SK-N-SH treated with all-trans-retinoic acid at 6 μM for 48 hours (cell line): ENCODE results near the gene YIPF1.

Experiments
- CSDC2 ChIP-seq: fragments of 250-450 bp; sonication (Bioruptor Pico); IDR thresholded peaks from 2 replicates; pipeline ENCODE4 v1.5.0; 2020; ENCODE audit warnings: mild to moderate bottlenecking, moderate library complexity
- TCF4 ChIP-seq: fragments of 250-450 bp; sonication (Bioruptor Pico); IDR thresholded peaks from 2 replicates; pipeline ENCODE4 v1.8.0; 2021; ENCODE audit warnings: mild to moderate bottlenecking, moderate library complexity, borderline replicate concordance
- ZFP30 ChIP-seq: fragments of 450-650 bp; formaldehyde crosslinking; IDR thresholded peaks from 2 replicates; pipeline ENCODE4 v1.5.0; 2022; ENCODE audit warnings: mild to moderate bottlenecking, moderate library complexity
- TF ChIP-seq, protein P1 (sequence below): fragments of 250-450 bp; sonication (Bioruptor Pico); IDR thresholded peaks from 2 replicates; pipeline ENCODE4 v1.8.0; 2020; ENCODE audit warnings: mild to moderate bottlenecking, moderate library complexity, borderline replicate concordance
- TF ChIP-seq, protein P2 (sequence below): fragments of 250-450 bp; sonication (Bioruptor Pico); IDR thresholded peaks from 2 replicates; pipeline ENCODE4 v1.5.1; 2020; ENCODE audit warnings: low read depth, mild to moderate bottlenecking, moderate library complexity

DNA sequence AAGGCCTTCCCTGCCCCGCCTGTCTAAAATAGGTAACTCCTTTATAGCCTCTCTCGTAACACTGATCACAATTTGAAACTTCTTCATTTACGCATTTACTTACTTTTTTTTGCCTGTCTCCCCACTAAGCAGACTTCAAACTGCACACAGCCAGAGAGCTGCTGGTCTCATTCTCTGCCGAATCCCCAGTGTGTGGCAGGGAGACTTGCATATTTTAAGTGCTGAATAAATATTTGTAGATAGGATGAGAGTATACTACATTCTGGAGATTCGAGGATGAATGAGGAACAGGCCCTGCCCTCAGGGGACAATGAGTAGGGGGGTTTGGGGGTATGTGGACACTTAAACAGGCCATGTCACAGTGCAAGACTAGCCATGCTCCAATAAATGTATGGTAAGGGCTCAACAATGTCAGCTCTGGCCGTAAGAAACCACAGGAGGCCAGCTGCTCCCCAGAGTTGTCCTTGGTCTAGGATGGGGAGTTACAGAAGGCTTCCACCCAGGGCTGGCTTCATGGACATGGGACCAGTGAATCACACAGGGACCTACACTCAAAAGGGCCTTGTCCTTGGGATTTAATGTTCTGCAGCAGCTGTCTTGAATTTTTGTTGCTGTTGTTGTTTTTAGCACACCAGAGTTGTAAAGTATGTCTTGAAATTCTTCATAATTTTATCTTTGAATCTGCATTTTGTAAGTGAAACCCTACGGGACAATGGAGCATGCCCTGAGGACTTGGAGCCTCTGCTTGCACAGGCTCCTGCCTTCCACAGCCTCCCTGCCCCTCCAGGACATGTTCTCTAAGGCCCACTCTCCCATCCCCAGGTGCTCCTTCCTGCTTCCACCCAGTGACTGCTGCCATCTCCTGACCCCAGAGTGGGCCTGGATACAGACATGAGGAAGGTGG is 12.9 kb upstream of the YIPF1 start:
- TF ChIP-seq, protein P1, sequence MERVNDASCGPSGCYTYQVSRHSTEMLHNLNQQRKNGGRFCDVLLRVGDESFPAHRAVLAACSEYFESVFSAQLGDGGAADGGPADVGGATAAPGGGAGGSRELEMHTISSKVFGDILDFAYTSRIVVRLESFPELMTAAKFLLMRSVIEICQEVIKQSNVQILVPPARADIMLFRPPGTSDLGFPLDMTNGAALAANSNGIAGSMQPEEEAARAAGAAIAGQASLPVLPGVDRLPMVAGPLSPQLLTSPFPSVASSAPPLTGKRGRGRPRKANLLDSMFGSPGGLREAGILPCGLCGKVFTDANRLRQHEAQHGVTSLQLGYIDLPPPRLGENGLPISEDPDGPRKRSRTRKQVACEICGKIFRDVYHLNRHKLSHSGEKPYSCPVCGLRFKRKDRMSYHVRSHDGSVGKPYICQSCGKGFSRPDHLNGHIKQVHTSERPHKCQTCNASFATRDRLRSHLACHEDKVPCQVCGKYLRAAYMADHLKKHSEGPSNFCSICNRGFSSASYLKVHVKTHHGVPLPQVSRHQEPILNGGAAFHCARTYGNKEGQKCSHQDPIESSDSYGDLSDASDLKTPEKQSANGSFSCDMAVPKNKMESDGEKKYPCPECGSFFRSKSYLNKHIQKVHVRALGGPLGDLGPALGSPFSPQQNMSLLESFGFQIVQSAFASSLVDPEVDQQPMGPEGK (CRISPR knock-in tag) = no peak
- TF ChIP-seq, protein P2, sequence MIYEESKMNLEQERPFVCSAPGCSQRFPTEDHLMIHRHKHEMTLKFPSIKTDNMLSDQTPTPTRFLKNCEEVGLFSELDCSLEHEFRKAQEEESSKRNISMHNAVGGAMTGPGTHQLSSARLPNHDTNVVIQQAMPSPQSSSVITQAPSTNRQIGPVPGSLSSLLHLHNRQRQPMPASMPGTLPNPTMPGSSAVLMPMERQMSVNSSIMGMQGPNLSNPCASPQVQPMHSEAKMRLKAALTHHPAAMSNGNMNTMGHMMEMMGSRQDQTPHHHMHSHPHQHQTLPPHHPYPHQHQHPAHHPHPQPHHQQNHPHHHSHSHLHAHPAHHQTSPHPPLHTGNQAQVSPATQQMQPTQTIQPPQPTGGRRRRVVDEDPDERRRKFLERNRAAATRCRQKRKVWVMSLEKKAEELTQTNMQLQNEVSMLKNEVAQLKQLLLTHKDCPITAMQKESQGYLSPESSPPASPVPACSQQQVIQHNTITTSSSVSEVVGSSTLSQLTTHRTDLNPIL (CRISPR knock-in tag) = no peak
- no peak for TF ChIP-seq TCF4
- TF ChIP-seq ZFP30 (CRISPR knock-in tag) = no peak
- TF ChIP-seq CSDC2 (CRISPR knock-in tag) = no peak
